Thyroid gland (tissue), 4 donors: ENCODE measurements around the gene AKR1E2. TPM values are rescaled to one million over a fixed set of nuclear protein-coding genes. Genes with fewer than 3 reads are reported as not detected.

ENCODE experiments used
- DNase-seq, 2 donors: peaks; one replicate each; pipeline ENCODE4 v3.0.0-alpha.2; 2019
- H3K27ac ChIP-seq, 3 donors: fragments of 200-600 bp; sonication (generic); 1 replicate in 2 of 3; 2 replicates in 1 of 3; pipeline ENCODE4 v1.5.1; 2016 to 2019; ENCODE audit warnings: mild to moderate bottlenecking in 1 of 3, moderate library complexity in 1 of 3
- H3K27me3 ChIP-seq: fragments of 200-600 bp; sonication (generic); one replicate; pipeline ENCODE4 v1.5.1; 2019
- H3K36me3 ChIP-seq, 2 donors: fragments of 200-600 bp; sonication (generic); one replicate each; pipeline ENCODE4 v1.5.1; 2016 to 2019
- H3K4me1 ChIP-seq, 2 donors: fragments of 200-600 bp; sonication (generic); one replicate each; pipeline ENCODE4 v1.5.1; 2017 to 2019
- H3K4me3 ChIP-seq, 3 donors: fragments of 200-600 bp; sonication (generic); replicated peaks in 1 of 3; 1 replicate in 2 of 3; 2 replicates in 1 of 3; pipeline ENCODE4 v1.5.1; 2016; ENCODE audit warnings: mild to moderate bottlenecking in 1 of 3
- H3K9me3 ChIP-seq: fragments of 200-600 bp; sonication (generic); one replicate; pipeline ENCODE4 v1.5.1; 2017
- POLR2A ChIP-seq, 2 donors: fragments of 450-650 bp; IDR thresholded peaks; one replicate each; pipeline ENCODE4 v1.6.1; 2017; ENCODE audit warnings: antibody characterized with exemption in 2 of 2, mild to moderate bottlenecking in 2 of 2, moderate library complexity in 1 of 2
- WGBS, 2 donors: methylation state at CpG; one replicate each; pipeline ENCODE4 v1.1.5; 2017; 5-methylcytosine and 5-hydroxymethylcytosine counted together
- intact Hi-C: fragments of 100-400 bp; cut with DNase I; formaldehyde crosslinking; loops from one replicate; pipeline ENCODE4 v1.15.1; 2023
- total RNA-seq, 4 donors: library from RNA; depleted of rRNA; stranded (reverse); fragments of >200 nt; gene quantifications; one replicate each; pipeline ENCODE4 v1.2.3, GENCODE V29; 2016
- TF ChIP-seq, protein P1 (sequence below), 6 experiments: fragments of 200-600 bp in 3 of 6; fragments of 450-650 bp in 3 of 6; sonication (generic) in 3 of 6; IDR thresholded peaks; one replicate each; pipeline ENCODE4 v1.5.1; 2016 to 2019; ENCODE audit warnings: antibody characterized with exemption in 6 of 6, mild to moderate bottlenecking in 2 of 6, inconsistent platforms in 1 of 6, moderate library complexity in 1 of 6

The AKR1E2 gene
- 10 to 100 TPM; 14.4 to 18.5 (median 15.9) TPM for total RNA-seq

DNA sequence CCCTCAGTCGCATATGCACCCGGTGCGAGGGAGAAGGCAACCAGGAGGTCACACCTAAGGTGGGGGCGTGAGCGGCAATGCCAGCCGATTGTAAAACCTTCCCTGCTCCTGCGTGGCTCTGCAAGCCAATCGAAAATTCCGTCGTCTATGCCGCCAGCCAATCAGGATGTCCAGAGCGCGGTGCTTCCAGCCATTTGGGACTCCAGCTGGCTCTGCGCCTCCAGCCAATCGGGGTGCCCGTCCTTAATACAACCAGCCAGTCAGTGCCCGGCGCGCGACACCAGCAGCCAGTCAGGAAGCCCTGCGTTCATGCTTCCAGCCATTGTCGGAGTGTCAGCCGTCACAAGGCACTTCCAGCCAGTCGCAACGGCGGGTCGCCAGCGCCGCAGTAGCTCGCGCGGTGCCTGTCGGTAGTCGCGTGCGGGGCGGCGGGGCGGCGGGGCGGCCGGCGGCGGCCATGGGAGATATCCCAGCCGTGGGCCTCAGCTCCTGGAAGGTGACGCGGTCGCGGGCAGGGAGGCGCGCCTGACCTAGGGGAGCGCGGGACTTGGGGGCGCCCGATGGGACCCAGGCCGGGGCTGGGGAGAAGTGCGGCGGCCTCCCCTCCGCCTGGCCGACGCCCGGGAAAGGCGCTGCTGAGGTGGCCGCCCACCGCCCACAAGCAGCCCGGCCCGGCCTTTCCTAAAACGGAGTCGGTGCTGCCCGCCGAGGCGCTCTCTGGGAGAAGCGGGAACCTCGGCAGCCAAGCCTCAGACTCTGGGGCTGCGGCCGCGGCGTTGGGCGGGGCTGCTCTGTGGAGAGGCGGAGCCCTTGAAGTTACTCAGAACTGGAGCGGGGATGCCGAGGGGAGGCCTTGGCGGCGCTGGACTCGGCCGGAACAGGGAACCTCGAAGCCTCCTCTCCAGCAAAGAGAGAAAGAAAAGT lies at the start of gene AKR1E2:
TSS of gene AKR1E2 (plus strand) at position 340 of the 924 bp plus-strand sequence. CDS start at position 458, 118 bp downstream.
- TF ChIP-seq, protein P1, sequence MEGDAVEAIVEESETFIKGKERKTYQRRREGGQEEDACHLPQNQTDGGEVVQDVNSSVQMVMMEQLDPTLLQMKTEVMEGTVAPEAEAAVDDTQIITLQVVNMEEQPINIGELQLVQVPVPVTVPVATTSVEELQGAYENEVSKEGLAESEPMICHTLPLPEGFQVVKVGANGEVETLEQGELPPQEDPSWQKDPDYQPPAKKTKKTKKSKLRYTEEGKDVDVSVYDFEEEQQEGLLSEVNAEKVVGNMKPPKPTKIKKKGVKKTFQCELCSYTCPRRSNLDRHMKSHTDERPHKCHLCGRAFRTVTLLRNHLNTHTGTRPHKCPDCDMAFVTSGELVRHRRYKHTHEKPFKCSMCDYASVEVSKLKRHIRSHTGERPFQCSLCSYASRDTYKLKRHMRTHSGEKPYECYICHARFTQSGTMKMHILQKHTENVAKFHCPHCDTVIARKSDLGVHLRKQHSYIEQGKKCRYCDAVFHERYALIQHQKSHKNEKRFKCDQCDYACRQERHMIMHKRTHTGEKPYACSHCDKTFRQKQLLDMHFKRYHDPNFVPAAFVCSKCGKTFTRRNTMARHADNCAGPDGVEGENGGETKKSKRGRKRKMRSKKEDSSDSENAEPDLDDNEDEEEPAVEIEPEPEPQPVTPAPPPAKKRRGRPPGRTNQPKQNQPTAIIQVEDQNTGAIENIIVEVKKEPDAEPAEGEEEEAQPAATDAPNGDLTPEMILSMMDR (IDR thresholded peaks at IDR 0.05): no peak
- peak in 1 of 2 donors; percentile 76 for TF ChIP-seq POLR2A (IDR thresholded peaks at IDR 0.05)
- H3K4me1 ChIP-seq: peaks cover 11 to 20% of the 10 kb centered on the region in 2 donors
- WGBS, 2 donors: 4 to 35% methylated on average over 19 to 39 of the region's 87 CpGs

DNA sequence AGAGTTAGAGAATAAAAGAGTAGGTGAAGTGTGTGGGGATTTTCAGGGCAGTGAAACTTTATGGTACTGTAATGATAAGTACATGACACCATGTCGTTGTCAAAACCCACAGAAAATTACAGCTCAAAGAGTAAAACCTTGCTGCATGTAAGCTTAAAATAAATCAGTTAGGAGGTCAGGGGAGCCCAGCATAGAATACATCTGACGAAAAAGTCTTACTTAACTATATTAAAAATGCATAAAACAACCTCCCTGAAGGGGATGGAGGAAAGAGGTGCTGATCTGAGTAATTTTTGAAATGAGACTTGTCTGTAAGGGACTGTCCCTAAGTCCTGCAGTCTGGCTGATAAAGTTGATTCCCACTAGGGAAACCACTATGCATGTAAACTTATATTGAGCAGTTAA lies 49.8 kb upstream of the AKR1E2 start:
- no peak overlapping the region for H3K4me3 ChIP-seq
- 88 to 95% methylated on average over 2 of the region's 2 CpGs for WGBS, 2 donors
- no peak overlapping the region for H3K27ac ChIP-seq
- H3K36me3 ChIP-seq: no peaks in the 10 kb centered on the region
- TF ChIP-seq, protein P1 (IDR thresholded peaks at IDR 0.05): no peak
- no peak for TF ChIP-seq POLR2A (IDR thresholded peaks at IDR 0.05)
- no peak for DNase-seq
- H3K27me3 ChIP-seq: no peaks in the 10 kb centered on the region
- no peaks in the 10 kb centered on the region for H3K9me3 ChIP-seq
- peaks cover 0 to 16% of the 10 kb centered on the region in 2 donors for H3K4me1 ChIP-seq
- intact Hi-C loops: no loop called here

More for the DNA sequence above, at the start of gene AKR1E2:
- peak within 1 kb of the TSS; percentile 90 to 96 (median 91) for H3K27ac ChIP-seq
- no peaks in the 10 kb centered on the region for H3K36me3 ChIP-seq
- intact Hi-C loops: loop anchor here (10.0 kb wide), 1 partner anchor 1049 kb away; no protein-coding TSS in a partner anchor
- H3K27me3 ChIP-seq: no peaks in the 10 kb centered on the region
- peak; percentile 81 to 82 for DNase-seq
- H3K9me3 ChIP-seq: no peaks in the 10 kb centered on the region
- peak within 1 kb of the TSS; percentile 15 to 54 (median 38) for H3K4me3 ChIP-seq

DNA sequence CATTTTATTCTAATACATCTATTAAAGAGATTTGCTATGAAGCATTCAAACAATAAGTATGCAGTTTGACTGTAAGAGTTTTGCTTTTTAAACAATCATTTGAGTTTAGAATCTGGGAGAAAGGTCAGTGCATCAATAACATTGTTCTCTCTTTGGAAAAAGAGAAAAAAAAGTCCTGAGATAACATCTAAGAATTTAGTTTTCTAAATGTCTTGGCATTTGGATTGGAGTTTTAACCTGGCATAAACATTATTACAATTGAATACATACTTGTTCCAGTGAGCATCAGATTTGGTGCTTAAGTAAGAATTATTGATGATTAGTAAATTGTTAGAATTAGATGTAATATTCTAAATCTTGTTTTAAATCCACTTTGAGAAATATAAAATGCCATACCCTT lies 47.2 kb upstream of the AKR1E2 start:
- no peak for DNase-seq
- no peak for TF ChIP-seq POLR2A (IDR thresholded peaks at IDR 0.05)
- TF ChIP-seq, protein P1 (IDR thresholded peaks at IDR 0.05): no peak
- intact Hi-C loops: no loop called here
- Histone ChIP-seq H3K9me3 (no peaks in the 10 kb centered on the region), H3K36me3 (no peaks in the 10 kb centered on the region), H3K27ac (no peak overlapping the region), H3K4me1 (peaks cover 7 to 24% of the 10 kb centered on the region in 2 donors), H3K4me3 (no peak overlapping the region), H3K27me3 (no peaks in the 10 kb centered on the region)

DNA sequence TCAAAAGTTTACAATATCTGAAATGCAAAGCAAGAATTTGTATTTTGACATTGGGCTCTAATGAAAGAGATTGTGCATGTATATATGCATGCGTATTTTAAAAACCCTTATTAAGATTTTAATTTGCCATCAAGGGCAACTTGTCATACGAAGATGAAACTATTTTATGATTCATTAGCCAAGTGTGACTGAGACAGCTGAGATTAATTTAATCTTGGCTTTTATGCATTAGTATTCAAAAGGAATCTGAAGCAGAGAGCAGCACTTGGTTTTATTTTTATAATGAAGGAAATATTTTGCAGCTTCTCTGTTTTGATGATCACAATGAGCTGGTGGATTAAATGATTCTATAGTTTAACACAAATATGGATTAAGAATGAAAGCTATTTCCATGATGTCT lies 45.9 kb upstream of the AKR1E2 start:
- TF ChIP-seq, protein P1 (IDR thresholded peaks at IDR 0.05): no peak
- TF ChIP-seq POLR2A (IDR thresholded peaks at IDR 0.05): no peak
- H3K36me3 ChIP-seq: no peaks in the 10 kb centered on the region
- 60 to 82% methylated on average over 2 of the region's 2 CpGs for WGBS, 2 donors
- no peak for DNase-seq
- no peaks in the 10 kb centered on the region for H3K9me3 ChIP-seq
- H3K4me3 ChIP-seq: no peak overlapping the region
- no peaks in the 10 kb centered on the region for H3K27me3 ChIP-seq
- H3K27ac ChIP-seq: no peak overlapping the region
- H3K4me1 ChIP-seq: peaks cover 7 to 24% of the 10 kb centered on the region in 2 donors
- intact Hi-C loops: no loop called here

DNA sequence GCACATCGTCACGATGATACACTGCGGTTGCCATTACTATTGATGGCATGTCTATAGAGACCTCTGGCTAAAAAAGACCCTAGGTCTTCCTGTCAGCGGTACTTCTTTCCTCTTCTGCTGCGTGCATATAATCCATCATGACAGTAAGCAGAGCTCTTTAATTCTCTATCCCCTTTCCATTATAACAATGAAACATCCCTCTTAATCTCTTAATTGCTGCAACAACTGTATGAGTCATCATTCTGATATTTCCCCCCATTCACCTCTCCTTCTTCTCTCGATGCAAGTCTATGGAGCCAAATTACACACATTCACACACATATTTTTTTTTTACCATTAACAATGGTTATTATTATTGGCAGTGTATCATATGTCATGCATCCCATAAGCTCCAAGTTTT lies 45.2 kb upstream of the AKR1E2 start:
- H3K4me1 ChIP-seq: peaks cover 7 to 24% of the 10 kb centered on the region in 2 donors
- no peak for DNase-seq
- no peaks in the 10 kb centered on the region for H3K36me3 ChIP-seq
- no peaks in the 10 kb centered on the region for H3K27me3 ChIP-seq
- 74 to 78% methylated on average over 6 of the region's 6 CpGs for WGBS, 2 donors
- TF ChIP-seq POLR2A (IDR thresholded peaks at IDR 0.05): no peak
- no peak overlapping the region for H3K27ac ChIP-seq
- no peak overlapping the region for H3K4me3 ChIP-seq
- no peaks in the 10 kb centered on the region for H3K9me3 ChIP-seq
- intact Hi-C loops: no loop called here
